IPS-NIHi11 (cell line): ENCODE results near the gene ZHX3.
A peak's percentile ranks its signal among the peaks of the same experiment; 100 is the strongest.

Experiments
- DNase-seq: peaks from one replicate; pipeline ENCODE4 v3.0.0; 2012; ENCODE audit warnings: mixed read lengths, low spot score

The ZHX3 gene

DNA sequence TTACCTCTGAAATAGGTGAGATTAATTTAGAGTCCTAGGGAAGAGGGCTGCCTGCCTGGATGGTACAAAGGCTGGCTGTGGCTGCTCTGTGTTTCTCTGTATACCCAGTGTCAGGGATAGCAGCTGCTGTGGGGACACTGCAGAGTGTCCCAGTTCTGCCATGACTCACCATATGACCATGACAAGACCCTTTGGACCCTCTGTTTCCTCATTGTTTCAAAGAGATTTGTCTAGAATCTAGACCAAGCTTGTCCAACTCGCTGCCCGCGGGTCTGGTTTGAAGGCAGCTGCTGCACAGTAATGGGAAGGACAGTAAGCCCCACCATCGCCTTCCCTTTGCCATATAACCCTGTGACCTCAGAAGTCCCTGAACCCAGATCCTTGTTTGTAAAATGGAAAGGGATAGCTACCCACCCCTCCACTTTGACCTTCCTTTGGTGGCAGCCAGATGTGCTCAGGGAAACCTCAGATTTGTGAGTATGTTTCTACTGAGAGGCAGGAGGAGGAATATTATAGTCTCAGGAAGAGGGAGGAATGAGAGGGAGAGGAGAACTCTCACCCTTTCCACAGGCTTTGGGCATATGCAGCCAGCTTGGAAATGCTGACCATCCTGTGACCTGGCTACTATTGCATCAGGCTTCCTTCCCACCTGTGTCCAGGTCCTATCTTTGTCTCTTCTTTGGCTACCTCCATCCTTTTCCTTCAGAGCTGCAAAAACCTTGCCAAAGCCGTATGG is 166.2 kb downstream of the ZHX3 start:
- DNase-seq, result no peak

DNA sequence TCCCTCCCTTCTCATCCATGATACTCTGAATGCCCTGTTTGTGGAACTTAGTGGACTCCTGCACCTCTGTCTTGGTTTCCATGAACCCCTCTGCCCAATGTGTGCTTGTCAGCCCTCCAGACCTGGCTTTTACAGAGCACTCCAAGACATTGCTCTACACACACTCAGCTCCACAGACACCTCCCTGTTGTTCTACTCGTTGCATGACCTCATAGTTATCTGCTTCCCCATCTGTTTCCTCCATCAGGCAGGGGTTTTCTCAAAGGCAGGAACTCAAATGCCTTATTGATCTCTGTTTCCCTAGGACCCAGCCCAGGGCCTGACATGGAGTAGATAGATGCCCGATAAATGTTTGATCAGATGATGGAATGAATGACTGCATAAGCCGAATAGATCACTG is 166.9 kb downstream of the ZHX3 start:
- DNase-seq, result no peak

DNA sequence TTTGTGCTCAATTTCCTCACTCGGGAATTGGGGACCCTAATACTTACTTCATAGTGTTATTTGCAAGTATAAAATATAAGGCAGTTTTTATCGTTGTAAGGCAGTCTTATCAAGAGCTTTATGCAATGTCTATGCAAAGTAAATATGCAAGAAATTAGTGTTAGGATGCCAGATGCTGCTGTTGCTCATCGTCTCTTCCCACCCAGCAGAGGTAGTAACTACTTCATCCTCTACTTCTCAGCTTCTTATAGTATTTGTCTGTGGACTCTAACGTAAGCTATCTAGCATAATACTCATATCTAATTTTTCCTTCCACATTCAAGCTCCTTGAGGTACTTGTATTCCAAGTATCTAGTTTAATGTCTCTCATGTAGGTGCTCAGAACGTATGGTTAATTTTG is 168.6 kb downstream of the ZHX3 start:
- no peak for DNase-seq

DNA sequence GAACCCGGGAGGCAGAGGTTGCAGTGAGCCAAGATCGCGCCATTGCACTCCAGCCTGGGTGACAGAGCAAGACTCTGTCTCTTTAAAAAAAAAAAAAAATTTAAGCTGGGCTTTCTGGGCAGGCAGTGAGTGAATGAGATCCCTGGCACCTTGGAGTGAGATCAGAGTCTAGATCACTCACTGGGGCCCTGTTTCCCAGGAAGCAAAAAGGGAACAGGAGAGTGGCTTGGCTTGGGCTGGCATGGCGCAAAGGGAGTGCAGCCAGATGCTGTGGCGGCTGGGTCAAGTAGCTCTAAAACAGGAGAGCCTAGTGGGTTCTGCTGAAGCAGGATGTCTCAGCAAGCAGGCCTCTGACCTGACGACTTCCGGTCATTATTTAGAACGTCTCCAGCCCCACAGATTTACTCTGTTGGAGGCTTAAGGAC is 169.8 kb downstream of the ZHX3 start:
- DNase-seq, result no peak

DNA sequence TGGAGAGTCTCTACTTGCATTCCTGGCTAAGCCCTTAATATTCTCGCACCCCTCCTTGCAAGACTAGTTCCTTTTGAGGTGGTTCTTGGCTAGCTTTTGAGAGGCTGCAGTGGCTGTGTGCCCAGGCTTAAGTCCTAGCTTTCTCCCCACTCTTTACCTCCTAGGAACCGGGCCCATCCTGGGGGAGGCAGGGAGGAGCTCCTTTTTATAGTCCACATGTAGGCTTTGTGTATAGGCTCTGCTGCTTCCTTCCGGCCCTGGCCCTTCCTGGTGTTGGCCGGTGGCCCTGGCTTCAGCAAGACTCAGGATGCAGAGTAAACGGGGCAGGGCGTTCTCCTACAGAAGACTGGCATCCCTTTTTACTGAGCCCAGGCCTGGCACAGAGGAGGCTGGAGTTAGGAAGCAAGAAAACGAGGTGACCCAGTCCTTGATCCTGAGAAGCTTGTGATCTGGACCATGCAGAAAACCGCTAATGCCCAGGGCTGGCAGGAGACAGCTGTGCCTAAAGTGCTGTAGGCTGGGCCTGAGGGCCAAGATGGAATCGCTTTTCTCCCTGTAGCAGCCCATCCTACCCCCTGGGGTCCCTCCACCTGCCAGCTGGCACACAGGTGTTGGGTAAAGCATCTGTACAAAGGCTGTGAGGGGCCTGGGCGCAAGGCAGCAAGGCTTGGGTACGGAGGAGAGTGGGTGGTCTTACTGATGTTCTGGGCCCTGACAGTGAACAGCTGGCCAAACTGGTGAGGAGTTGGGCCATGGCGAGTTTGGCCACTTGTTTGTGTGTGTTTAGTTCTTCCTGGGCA is 171.5 kb downstream of the ZHX3 start:
- DNase-seq, result no peak

DNA sequence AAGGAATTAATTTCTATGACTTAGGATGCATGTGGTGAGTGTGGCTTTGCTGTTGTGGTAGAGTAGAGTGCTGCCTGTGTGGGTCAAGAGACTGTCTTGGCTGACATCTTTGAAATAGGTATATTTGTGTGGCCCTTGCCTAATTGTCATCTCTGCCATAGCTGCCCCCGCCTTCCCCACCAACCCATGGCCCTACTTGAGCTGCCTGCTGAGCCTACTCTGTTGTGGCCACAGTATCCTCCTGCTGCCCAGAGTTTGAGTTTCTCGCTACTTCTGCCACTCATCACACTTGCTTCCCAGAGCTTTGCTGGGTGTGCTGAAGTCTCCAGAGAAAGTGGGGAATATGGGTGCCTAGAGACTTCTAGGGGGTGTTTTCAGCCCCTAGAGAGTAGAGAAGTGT is 172.2 kb downstream of the ZHX3 start:
- no peak for DNase-seq

DNA sequence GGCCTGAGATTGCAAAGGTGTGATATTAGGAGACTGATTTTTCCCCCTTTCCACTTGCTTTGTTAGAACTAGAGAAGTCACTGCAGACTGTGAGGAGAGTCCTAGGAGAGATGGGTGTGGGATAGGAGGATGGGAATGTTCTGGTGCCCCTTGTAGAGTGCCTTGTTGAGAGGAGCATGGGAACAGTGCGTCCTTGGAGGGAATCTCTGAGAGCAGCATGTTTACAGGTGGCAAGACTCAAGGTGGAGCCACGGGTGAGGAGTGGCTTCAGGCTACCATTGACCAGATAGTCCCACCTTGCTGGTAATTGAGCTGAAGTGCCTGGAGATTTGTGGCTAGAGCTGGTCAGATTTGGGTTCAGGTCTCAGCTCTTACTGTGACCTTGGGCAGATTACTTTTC is 174.2 kb downstream of the ZHX3 start:
- DNase-seq, result no peak

DNA sequence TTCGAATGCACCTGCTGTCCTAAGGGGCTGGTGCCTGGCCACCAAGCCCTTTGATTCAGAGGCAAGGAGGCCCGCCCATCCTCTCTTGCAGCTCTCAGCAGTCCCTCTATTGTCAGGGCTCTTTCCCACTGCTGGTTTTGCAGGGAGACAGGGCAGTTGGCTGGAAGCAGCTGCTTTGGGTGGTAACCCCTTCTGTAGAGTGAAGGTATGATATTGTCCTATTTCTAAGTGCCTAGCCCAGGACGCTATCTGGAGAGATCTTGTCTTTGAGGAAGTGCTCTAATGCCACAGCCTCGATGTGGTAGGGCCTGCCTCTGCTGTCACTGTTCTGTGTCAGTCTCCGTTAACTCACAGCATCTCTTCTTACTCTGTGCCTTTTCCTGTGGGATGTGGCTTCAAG is 174.6 kb downstream of the ZHX3 start:
- no peak for DNase-seq

DNA sequence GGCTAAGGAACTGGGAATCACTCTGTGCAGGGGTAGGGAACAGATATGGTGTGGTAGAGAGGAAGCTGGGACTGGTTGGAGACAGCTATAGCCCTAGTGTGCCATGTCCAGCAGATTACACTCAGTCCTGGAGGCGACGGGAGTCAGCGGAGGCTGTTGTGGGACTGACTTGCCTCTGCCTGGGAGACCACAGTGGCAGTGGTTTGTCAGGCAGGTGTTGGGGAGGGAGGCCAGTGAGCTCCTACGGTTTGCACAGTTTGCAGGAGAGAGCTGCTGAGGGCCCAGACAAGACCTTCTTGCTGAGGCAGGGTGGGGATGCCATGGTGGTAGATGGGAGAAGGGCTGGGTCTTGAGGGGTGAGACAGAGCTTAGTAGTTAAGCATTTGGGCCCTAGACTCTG is 175.3 kb downstream of the ZHX3 start:
- DNase-seq, result no peak

DNA sequence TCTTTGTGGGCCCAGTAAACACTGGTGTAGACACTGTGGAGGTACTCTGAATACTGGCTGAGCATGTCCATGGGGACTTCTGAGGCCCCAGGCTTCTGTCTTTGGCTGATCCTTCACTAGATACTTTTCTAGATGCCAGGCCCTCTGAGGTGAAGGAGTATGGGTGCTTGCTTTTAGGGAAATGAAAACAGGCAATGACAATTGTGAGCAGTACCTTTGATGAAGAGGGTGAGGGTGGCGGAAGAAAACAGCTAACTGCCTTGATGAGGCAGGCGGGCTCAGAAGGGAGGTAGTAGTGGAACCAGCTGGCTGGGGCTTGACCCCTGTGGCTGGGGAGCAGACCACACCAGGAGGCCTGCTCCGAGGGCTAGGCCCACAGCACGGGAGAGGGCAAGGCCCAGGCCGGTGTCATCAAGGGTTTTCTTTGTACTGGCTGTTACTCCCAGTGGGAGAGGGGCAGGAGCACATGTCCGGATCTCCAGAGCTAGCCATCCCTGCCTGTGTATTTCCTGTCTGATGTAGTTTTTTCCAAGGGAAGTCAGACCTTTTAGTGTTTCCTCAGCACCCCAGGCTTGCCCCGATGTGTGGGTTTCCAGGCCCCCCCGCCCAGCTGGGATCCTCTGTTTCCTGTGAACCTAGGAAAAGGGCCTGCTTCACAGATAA is 176.2 kb downstream of the ZHX3 start:
- no peak for DNase-seq

DNA sequence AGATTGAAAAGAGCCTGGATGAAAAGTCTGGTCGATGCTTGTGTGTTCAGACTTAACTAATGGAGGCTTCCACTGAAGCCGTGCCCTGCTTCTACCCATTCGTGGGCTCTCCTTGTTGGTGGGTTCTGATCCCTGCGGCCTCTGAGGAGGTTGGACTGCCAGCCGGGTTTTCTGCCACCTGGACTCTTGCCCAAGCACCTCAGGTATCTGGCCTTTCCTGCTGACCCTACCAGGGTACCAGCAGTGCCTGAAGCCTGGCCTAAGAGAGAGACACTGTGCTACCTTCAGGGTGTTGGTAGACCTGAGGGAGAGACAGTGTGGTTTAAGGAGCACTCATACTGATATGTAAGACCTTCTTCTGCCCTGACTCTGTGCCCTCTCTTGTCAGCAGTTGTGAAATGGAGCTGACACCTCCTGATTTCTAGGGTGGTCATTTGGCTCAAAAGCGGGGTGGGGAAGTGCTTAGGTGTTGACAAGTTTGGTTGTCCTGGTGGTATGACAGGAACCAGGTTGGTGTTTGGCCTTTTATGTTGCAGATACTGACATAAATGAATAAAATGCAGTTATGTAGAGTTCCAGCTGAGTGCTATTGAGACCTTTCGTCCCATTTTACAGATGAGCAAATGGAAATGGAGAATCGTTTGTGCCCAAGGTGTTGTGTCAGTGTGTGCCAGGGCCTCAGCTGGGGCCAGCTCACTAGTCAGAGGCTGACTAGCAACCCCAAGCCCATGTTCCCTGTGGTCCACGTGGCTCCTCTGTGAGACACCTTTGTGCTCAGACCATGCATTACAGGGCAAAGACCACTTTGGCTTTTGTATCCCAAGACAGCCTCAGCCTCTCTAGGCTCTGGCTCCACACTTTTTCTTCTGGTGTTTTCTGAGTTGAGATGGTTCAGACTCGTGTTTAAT is 177.1 kb downstream of the ZHX3 start:
- no peak for DNase-seq

DNA sequence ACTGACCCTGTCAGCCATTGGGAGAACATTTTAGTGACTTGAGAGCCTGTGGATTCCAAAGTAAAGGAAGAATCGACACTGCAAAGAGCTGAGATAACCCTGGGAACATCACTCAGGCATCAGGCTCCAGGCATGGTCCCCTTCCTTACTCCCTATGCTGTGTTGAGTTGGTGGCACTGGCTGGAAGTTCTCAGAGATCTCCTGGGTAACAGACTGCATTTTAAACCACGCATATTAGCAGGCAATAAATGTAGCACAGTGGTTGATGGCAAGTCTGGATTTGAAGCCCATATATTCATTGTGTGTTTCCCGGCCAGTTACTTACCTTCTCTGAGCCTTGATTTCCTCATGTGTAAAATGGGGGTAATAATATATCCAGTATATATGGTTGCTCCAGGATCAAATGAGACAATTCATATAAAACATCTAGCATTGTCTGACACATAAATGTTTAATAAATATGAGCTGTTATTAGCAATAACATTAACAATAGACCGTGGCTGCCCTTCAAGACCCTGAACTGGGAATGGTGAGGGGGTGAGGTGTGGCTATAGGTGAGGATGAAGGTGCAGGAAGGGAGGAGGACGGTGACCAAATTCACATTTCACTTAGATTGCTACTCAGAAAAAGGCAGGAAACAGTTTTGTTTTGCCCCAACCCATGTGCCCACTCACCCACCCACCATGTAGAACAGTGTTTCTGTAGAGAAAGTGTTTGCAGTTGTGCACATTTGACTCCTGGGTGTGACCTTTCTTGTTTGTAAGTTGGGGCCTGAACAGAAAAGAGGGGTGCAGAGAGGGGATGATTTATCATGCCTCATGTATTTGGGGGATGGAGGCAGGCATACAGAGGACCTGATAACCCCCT is 178.1 kb downstream of the ZHX3 start:
- DNase-seq, result no peak

DNA sequence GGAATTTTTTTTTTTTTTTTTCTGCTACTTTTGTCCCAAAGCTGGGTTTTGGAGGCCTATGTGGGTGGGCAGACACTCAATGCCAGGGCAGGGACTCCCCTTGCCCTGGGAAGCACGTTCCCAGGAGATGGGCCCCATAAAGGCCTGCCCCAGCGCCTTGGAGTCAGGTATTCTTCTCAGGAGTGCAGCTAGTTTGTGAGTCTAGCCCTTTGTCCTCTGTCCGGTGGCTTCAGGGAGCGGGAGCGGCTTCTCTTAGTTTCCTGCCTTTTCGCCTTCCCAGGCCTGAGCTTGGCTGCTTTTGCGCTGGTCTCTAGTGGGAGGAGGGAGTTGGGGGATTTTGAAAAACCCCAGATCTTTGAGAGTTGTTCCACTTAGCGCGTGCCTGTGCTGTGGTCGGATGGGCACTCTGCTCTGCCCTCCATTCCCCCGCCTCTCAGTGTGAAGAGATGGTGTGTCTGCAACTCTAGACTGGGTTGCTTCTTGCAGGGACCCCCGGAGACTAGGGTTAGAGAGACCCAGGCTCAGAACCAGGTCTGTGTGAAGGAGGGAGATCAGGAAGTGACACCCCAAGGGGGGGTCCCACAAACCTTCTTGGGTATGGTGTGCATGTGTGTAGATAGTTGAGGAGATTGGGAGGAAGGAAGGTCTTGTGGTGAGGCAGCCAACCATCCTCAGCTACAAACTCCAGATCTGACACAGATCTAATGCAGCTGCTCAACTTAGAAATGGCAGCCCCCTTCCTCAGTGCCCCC is 178.9 kb downstream of the ZHX3 start:
- DNase-seq, result no peak

DNA sequence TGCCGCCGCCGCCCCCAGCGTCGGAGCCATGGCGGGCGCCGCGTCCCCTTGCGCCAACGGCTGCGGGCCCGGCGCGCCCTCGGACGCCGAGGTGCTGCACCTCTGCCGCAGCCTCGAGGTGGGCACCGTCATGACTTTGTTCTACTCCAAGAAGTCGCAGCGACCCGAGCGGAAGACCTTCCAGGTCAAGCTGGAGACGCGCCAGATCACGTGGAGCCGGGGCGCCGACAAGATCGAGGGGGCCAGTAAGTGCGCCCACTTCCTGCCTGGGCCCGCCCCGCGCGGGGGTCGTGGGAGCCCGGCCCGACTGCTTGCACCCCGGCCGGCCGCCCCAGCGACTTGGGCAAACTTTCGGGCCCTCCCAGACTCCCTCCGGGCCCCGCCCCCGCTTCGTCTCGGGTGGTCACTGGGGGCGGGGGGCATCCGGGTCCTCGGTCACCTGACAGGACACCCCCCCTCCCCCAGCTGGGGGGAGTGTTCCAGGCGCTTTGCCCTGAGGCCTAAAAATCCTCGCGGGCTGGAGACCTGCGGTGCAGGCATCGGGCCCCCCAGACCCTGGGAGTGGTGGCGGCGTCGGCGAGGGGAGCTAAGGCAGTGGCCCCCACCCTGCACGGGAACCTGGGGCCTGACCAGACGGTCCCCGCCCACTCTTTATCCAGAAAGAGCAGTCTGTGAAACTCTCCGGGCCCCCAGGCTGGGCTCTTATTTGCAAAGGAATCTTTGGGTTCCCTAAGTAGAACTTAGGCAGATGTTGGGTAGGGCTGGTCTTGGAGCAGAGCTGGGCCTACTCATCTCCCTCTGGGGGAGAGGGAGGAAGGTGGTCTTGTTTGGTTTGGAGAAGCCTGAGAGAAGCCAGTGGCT is 179.7 kb downstream of the ZHX3 start:
- DNase-seq, result peak; percentile 91

DNA sequence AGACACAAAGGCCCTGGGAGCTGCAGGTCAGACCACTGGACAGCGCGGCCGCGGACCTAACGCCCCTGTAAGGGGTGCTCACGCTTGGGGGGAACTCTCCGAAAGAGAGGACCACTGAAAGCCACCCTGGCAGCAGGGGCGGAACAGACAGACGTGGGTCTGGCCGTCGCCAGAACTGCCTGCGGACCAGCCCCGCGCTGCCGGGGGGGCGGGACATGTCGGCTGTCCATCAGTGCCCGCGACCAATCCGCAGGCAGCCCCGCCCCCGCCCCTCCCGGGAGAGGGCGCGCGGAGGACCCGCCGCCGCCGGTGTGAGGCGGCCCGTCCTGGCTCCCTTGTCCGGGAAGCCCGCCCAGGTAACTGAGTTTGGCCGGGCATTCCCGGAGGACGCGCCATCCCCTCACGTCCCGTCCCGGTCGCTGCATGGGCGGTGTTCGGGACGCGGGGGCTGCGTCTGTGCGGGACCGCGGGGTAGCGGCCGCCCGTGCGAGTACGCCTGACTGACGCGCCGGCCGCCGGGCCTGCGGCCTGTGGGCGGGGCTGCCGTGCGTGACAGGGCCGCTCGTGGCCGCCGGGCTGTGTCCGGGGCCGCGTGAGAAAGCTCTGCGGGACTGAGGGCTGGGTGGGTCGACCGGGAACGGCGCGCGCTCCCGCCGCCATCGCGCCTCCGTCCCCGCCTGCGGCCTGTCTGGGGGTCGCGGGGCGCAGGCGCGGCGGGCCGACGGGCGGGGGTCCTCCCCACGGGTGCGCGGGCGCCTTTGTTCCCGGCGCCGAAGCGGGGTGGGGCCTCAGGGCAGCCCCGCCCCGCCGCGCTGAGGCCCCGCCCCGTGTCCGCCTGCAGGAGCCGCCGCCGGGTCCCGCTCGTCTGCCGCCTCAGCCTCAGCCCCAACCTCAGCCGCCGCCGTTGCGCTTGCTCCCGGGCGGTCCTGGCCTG is 180.6 kb downstream of the ZHX3 start, which contains the start of gene PLCG1:
Gene PLCG1, plus strand, starts transcription at position 864 of the 934 bp plus-strand sequence. CDS start 99 bp downstream, outside the sequence.
- peak; percentile 97 for DNase-seq

DNA sequence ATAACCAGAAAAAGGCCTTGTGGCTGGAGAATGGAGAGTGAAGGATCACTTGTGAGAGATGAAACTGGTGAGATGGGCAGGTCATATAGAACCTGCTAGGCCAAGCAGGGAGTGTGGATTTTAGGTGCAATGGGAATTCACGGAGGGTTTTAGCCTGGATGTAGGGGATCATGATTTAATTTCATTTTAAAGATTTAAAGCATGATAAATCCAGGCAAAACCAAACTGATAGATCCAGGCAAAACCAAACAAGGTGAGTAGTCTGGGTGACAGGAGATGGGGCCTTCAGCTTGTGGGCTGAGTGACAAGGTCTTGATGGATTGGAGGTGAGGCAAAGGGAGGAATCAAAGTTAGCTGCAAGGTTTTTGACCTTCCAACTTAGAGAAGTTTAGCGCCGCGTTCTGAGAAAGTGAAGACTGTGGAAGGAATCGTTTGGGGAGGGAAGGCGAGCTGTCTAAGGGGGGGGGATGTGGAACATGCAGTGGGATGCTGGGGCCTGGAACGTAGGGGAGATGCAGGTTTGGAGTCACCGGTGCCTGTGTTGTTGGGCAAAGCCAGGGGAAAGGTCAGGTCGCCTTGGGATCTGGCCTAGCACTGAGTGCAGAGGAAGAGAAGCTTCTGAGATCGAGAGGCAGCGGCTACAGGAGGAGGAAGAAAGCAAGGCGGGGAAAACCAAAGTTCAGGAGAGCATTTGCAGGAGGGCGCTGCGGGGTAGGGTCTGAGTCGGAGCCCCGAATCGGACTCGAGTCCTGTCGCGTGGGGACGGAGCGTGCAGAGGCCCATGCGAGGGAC is 181.4 kb downstream of the ZHX3 start:
- DNase-seq, result no peak
